HEK293T (cell line): ENCODE data around the gene ZCWPW2.

Experiments
- BHLHE40 ChIP-seq: fragments of 450-650 bp; IDR thresholded peaks from 2 replicates; pipeline ENCODE4 v1.6.1; 2016; ENCODE audit warnings: mild to moderate bottlenecking, moderate library complexity, borderline replicate concordance
- ELF4 ChIP-seq: fragments of 450-650 bp; IDR thresholded peaks from 2 replicates; pipeline ENCODE4 v1.6.1; 2017; ENCODE audit warnings: antibody characterized with exemption
- FOXA1 ChIP-seq: fragments of 450-650 bp; IDR thresholded peaks from 2 replicates; pipeline ENCODE4 v1.6.1; 2016; ENCODE audit warnings: mild to moderate bottlenecking
- FOXK2 ChIP-seq: fragments of 450-650 bp; IDR thresholded peaks from 2 replicates; pipeline ENCODE4 v1.6.1; 2016; ENCODE audit warnings: mild to moderate bottlenecking
- FOXM1 ChIP-seq: fragments of 450-650 bp; IDR thresholded peaks from 2 replicates; pipeline ENCODE4 v1.6.1; 2017; ENCODE audit warnings: mild to moderate bottlenecking, borderline replicate concordance
- L3MBTL2 ChIP-seq: fragments of 450-650 bp; conservative IDR thresholded peaks from 2 replicates; pipeline ENCODE4 v1.6.1; 2016; ENCODE audit warnings: mild to moderate bottlenecking
- NFRKB ChIP-seq: fragments of 450-650 bp; IDR thresholded peaks from 2 replicates; pipeline ENCODE4 v1.6.1; 2016; ENCODE audit warnings: mild to moderate bottlenecking, moderate library complexity
- PKNOX1 ChIP-seq: fragments of 450-650 bp; IDR thresholded peaks from 2 replicates; pipeline ENCODE4 v1.6.1; 2016
- SP1 ChIP-seq: fragments of 450-650 bp; IDR thresholded peaks from 2 replicates; pipeline ENCODE4 v1.6.1; 2017
- SUZ12 ChIP-seq: fragments of 450-650 bp; IDR thresholded peaks from 2 replicates; pipeline ENCODE4 v1.6.1; 2016; ENCODE audit warnings: mild to moderate bottlenecking
- TARDBP ChIP-seq: fragments of 450-650 bp; IDR thresholded peaks from 2 replicates; pipeline ENCODE4 v1.6.1; 2016
- ZNF384 ChIP-seq: fragments of 450-650 bp; IDR thresholded peaks from 2 replicates; pipeline ENCODE4 v1.6.1; 2016

GRCh38 chr3:28485164-28485563, 136.6 kb downstream of the ZCWPW2 start:
- TF ChIP-seq TARDBP, result no peak
- no peak for TF ChIP-seq SP1
- TF ChIP-seq FOXM1, result no peak
- no peak for TF ChIP-seq PKNOX1
- TF ChIP-seq NFRKB, result no peak
- no peak for TF ChIP-seq ZNF384
- TF ChIP-seq BHLHE40, result no peak
- TF ChIP-seq ELF4, result no peak
- no peak for TF ChIP-seq FOXK2
- no peak for TF ChIP-seq SUZ12
- no peak for TF ChIP-seq FOXA1
- TF ChIP-seq L3MBTL2, result no peak
